Measurements from ENCODE around the gene LPIN3.

GRCh38 chr20:41329435-41330342 is 10.9 kb upstream of the LPIN3 start:
- TF ChIP-seq, protein P1, sequence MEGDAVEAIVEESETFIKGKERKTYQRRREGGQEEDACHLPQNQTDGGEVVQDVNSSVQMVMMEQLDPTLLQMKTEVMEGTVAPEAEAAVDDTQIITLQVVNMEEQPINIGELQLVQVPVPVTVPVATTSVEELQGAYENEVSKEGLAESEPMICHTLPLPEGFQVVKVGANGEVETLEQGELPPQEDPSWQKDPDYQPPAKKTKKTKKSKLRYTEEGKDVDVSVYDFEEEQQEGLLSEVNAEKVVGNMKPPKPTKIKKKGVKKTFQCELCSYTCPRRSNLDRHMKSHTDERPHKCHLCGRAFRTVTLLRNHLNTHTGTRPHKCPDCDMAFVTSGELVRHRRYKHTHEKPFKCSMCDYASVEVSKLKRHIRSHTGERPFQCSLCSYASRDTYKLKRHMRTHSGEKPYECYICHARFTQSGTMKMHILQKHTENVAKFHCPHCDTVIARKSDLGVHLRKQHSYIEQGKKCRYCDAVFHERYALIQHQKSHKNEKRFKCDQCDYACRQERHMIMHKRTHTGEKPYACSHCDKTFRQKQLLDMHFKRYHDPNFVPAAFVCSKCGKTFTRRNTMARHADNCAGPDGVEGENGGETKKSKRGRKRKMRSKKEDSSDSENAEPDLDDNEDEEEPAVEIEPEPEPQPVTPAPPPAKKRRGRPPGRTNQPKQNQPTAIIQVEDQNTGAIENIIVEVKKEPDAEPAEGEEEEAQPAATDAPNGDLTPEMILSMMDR (IDR thresholded peaks at IDR 0.05; ENCODE audit: low read depth, low read length), result no peak
- TF ChIP-seq EZH2phosphoT487 (IDR thresholded peaks at IDR 0.05; ENCODE audit: low read depth), result no peak
